Measurements from ENCODE around the gene CHDH.

Gene CHDH

GRCh38 chr3:53846851-53847155, 584 bp upstream of the CHDH start:
- no peak for DNase-seq

GRCh38 chr3:53845881-53846133, 412 bp downstream of the CHDH start:
- DNase-seq, result no peak

GRCh38 chr3:53845103-53845880, 927 bp downstream of the CHDH start:
- DNase-seq, result peak; percentile 53

- peak; percentile 10 for DNase-seq
Observed at GRCh38 chr3:53844262-53845102, 1.7 kb downstream of the CHDH start.

GRCh38 chr3:53843195-53844177, 2.7 kb downstream of the CHDH start:
- DNase-seq, result peak; percentile 50

- peak; percentile 88 for DNase-seq
Observed at GRCh38 chr3:53842436-53843194, 3.6 kb downstream of the CHDH start.

- DNase-seq, result no peak
Observed at GRCh38 chr3:53841296-53841695, 4.9 kb downstream of the CHDH start.

- DNase-seq, result no peak
Observed at GRCh38 chr3:53837331-53837730, 8.9 kb downstream of the CHDH start.

- no peak for DNase-seq
Observed at GRCh38 chr3:53836084-53836872, 9.9 kb downstream of the CHDH start.

- no peak for DNase-seq
Observed at GRCh38 chr3:53835257-53835656, 11.0 kb downstream of the CHDH start.

GRCh38 chr3:53834429-53835095, 11.7 kb downstream of the CHDH start:
- no peak for DNase-seq

GRCh38 chr3:53833700-53834099, 12.5 kb downstream of the CHDH start:
- no peak for DNase-seq

- no peak for DNase-seq
Observed at GRCh38 chr3:53833053-53833645, 13.1 kb downstream of the CHDH start.

- no peak for DNase-seq
Observed at GRCh38 chr3:53830944-53831343, 15.3 kb downstream of the CHDH start.

- no peak for DNase-seq
Observed at GRCh38 chr3:53829605-53830004, 16.6 kb downstream of the CHDH start.

- no peak for DNase-seq
Observed at GRCh38 chr3:53828581-53828980, 17.6 kb downstream of the CHDH start.

- no peak for DNase-seq
Observed at GRCh38 chr3:53826048-53826447, 20.2 kb downstream of the CHDH start.

GRCh38 chr3:53824795-53825194, 21.4 kb downstream of the CHDH start:
- DNase-seq, result no peak

GRCh38 chr3:53823956-53824657, 22.1 kb downstream of the CHDH start:
- no peak for DNase-seq

Measured in midbrain (tissue), 1 donor.